Body of pancreas (tissue), 4 donors: ENCODE measurements around the gene EN2. TPM values are rescaled to one million over a fixed set of nuclear protein-coding genes. Genes with fewer than 3 reads are reported as not detected.

ENCODE experiments used
- ATAC-seq: fragments of 150-250 bp; one replicate; pipeline ENCODE4 v1.9.1; 2016
- DNase-seq, 4 donors: peaks; one replicate each; pipeline ENCODE4 v3.0.0-alpha.2; 2019
- H3K27ac ChIP-seq, 4 donors: fragments of 200-600 bp; sonication (generic); 1 replicate in 3 of 4; 2 replicates in 1 of 4; pipeline versions ENCODE4 v1.5.1 to v1.6.1; 2016 to 2019; ENCODE audit warnings: mild to moderate bottlenecking in 1 of 4, mixed read lengths in 1 of 4, moderate library complexity in 1 of 4
- H3K27me3 ChIP-seq, 2 donors: fragments of 200-600 bp; sonication (generic); one replicate each; pipeline ENCODE4 v1.6.0; 2016; ENCODE audit warnings: mild to moderate bottlenecking in 1 of 2
- H3K36me3 ChIP-seq, 2 donors: fragments of 200-600 bp; sonication (generic); replicated peaks in 1 of 2; 2 replicates each; pipeline ENCODE4 v1.5.1; 2016; ENCODE audit warnings: low read depth in 2 of 2; ENCODE audit not compliant: insufficient read depth in 1 of 2
- H3K4me1 ChIP-seq: fragments of 200-600 bp; sonication (generic); one replicate; pipeline ENCODE4 v1.6.0; 2016
- H3K4me3 ChIP-seq, 2 donors: fragments of 200-600 bp; sonication (generic); 1 replicate in 1 of 2; 2 replicates in 1 of 2; pipeline ENCODE4 v1.5.1; 2016 to 2019
- H3K9me3 ChIP-seq, 3 donors: fragments of 200-600 bp; sonication (generic); 1 replicate in 2 of 3; 2 replicates in 1 of 3; pipeline ENCODE4 v1.5.1; 2016
- CTCF ChIP-seq, 7 experiments: fragments of 450-650 bp in 4 of 7; fragments of 200-600 bp in 3 of 7; sonication (generic) in 3 of 7; IDR thresholded peaks; one replicate each; pipeline ENCODE4 v1.5.1; 2016 to 2019; ENCODE audit warnings: antibody characterized with exemption in 7 of 7
- POLR2A ChIP-seq, 3 donors: fragments of 450-650 bp; IDR thresholded peaks; one replicate each; pipeline ENCODE4 v1.6.1; 2016; ENCODE audit warnings: antibody characterized with exemption in 3 of 3, mild to moderate bottlenecking in 2 of 3
- WGBS, 2 donors: methylation state at CpG; one replicate each; pipeline ENCODE4 v1.1.5; 2017; 5-methylcytosine and 5-hydroxymethylcytosine counted together
- intact Hi-C: fragments of 100-400 bp; cut with DNase I; formaldehyde crosslinking; loops from one replicate; pipeline ENCODE4 v1.15.1; 2023
- total RNA-seq, 2 donors: library from RNA; depleted of rRNA; stranded (reverse); fragments of >200 nt; gene quantifications; one replicate each; pipeline ENCODE4 v1.1.0, GENCODE V29; 2016

Gene EN2
- total RNA-seq, 2 donors from 2014 or later: not detected

GRCh38 chr7:155463114-155463811 lies 5.3 kb downstream of the EN2 start:
- intact Hi-C loops: no loop called here
- 43 to 53% methylated on average over 15 of the region's 15 CpGs for WGBS, 2 donors
- peaks cover 34% of the 10 kb centered on the region for H3K4me1 ChIP-seq
- no peaks in the 10 kb centered on the region for H3K36me3 ChIP-seq
- no peak for DNase-seq
- no peak for ATAC-seq
- no peak overlapping the region for H3K27ac ChIP-seq
- TF ChIP-seq POLR2A (IDR thresholded peaks at IDR 0.05): no peak
- no peak for TF ChIP-seq CTCF (IDR thresholded peaks at IDR 0.05)
- peaks cover 0 to 65% of the 10 kb centered on the region in 2 donors for H3K27me3 ChIP-seq
- no peak overlapping the region for H3K4me3 ChIP-seq
- no peaks in the 10 kb centered on the region for H3K9me3 ChIP-seq

GRCh38 chr7:155464183-155464582 lies 6.3 kb downstream of the EN2 start:
- H3K36me3 ChIP-seq: no peaks in the 10 kb centered on the region
- 42 to 50% methylated on average over 6 of the region's 6 CpGs for WGBS, 2 donors
- H3K27me3 ChIP-seq: peaks cover 0 to 65% of the 10 kb centered on the region in 2 donors
- TF ChIP-seq POLR2A (IDR thresholded peaks at IDR 0.05): no peak
- TF ChIP-seq CTCF (IDR thresholded peaks at IDR 0.05): no peak
- intact Hi-C loops: no loop called here
- H3K4me3 ChIP-seq: no peak overlapping the region
- H3K9me3 ChIP-seq: no peaks in the 10 kb centered on the region
- H3K4me1 ChIP-seq: peaks cover 30% of the 10 kb centered on the region
- H3K27ac ChIP-seq: no peak overlapping the region
- ATAC-seq: no peak
- no peak for DNase-seq

- intact Hi-C loops: no loop called here
- no peak overlapping the region for H3K27ac ChIP-seq
- H3K27me3 ChIP-seq: peaks cover 0 to 63% of the 10 kb centered on the region in 2 donors
- H3K36me3 ChIP-seq: no peaks in the 10 kb centered on the region
- H3K4me1 ChIP-seq: peaks cover 28% of the 10 kb centered on the region
- H3K9me3 ChIP-seq: no peaks in the 10 kb centered on the region
- WGBS, 2 donors: 15 to 22% methylated on average over 32 to 33 of the region's 33 CpGs
- DNase-seq (no peak), ATAC-seq (no peak)
- H3K4me3 ChIP-seq: no peak overlapping the region
- TF ChIP-seq POLR2A (IDR thresholded peaks at IDR 0.05): no peak
- no peak for TF ChIP-seq CTCF (IDR thresholded peaks at IDR 0.05)
Observed at GRCh38 chr7:155464948-155465739, 7.2 kb downstream of the EN2 start.

GRCh38 chr7:155465761-155466141 lies 7.8 kb downstream of the EN2 start:
- H3K4me1 ChIP-seq: peaks cover 28% of the 10 kb centered on the region
- peaks cover 0 to 62% of the 10 kb centered on the region in 2 donors for H3K27me3 ChIP-seq
- no peak overlapping the region for H3K4me3 ChIP-seq
- 19 to 28% methylated on average over 9 of the region's 9 CpGs for WGBS, 2 donors
- ATAC-seq (no peak), DNase-seq (peak in 1 of 4 donors; percentile 4)
- H3K27ac ChIP-seq: no peak overlapping the region
- TF ChIP-seq POLR2A (IDR thresholded peaks at IDR 0.05): no peak
- no peaks in the 10 kb centered on the region for H3K9me3 ChIP-seq
- H3K36me3 ChIP-seq: no peaks in the 10 kb centered on the region
- intact Hi-C loops: no loop called here

GRCh38 chr7:155466142-155466813 lies 8.3 kb downstream of the EN2 start:
- Histone ChIP-seq H3K9me3 (no peaks in the 10 kb centered on the region), H3K27ac (no peak overlapping the region), H3K4me1 (peaks cover 28% of the 10 kb centered on the region), H3K36me3 (no peaks in the 10 kb centered on the region), H3K27me3 (peaks cover 0 to 64% of the 10 kb centered on the region in 2 donors), H3K4me3 (no peak overlapping the region)
- intact Hi-C loops: no loop called here
- WGBS, 2 donors: 7 to 13% methylated on average over 21 to 42 of the region's 42 CpGs
- ATAC-seq: no peak
- no peak for DNase-seq
- no peak for TF ChIP-seq POLR2A (IDR thresholded peaks at IDR 0.05)
- no peak for TF ChIP-seq CTCF (IDR thresholded peaks at IDR 0.05)
